MM.1S (cell line): ENCODE data around the gene APOM.

ENCODE experiments used
- DNase-seq: peaks from one replicate; pipeline ENCODE4 v3.0.0-alpha.2; 2015
- H2AFZ ChIP-seq: fragments of 300-600 bp; sonication (generic); 2 replicates; pipeline ENCODE4 v1.6.0; 2016; ENCODE audit warnings: antibody characterized with exemption, low read length
- H3F3A ChIP-seq: fragments of 300-600 bp; sonication (generic); 2 replicates; pipeline ENCODE4 v1.6.1; 2016; ENCODE audit warnings: mild to moderate bottlenecking, antibody characterized with exemption, low read length, moderate library complexity, mixed read lengths; ENCODE audit not compliant: insufficient read depth
- H3K27ac ChIP-seq: fragments of 300-600 bp; sonication (generic); 2 replicates; pipeline ENCODE4 v1.5.1; 2016; ENCODE audit warnings: mild to moderate bottlenecking, low read length
- H3K27me3 ChIP-seq: fragments of 300-600 bp; sonication (generic); replicated peaks from 2 replicates; pipeline ENCODE4 v1.6.0; 2016; ENCODE audit warnings: low read length; ENCODE audit not compliant: insufficient read depth
- H3K36me3 ChIP-seq: fragments of 300-600 bp; sonication (generic); replicated peaks from 2 replicates; pipeline ENCODE4 v1.6.1; 2016; ENCODE audit warnings: mild to moderate bottlenecking, low read length, mixed read lengths; ENCODE audit not compliant: insufficient read depth
- H3K4me1 ChIP-seq: fragments of 300-600 bp; sonication (generic); 2 replicates; pipeline ENCODE4 v1.6.1; 2016; ENCODE audit warnings: low read length, mixed read lengths
- H3K4me2 ChIP-seq: fragments of 300-600 bp; sonication (generic); 2 replicates; pipeline ENCODE4 v1.6.0; 2016; ENCODE audit warnings: low read depth, low read length
- H3K4me3 ChIP-seq: fragments of 300-600 bp; sonication (generic); 2 replicates; pipeline ENCODE4 v1.5.1; 2016; ENCODE audit warnings: low read length, mixed read lengths
- H3K79me2 ChIP-seq: fragments of 300-600 bp; sonication (generic); 2 replicates; pipeline ENCODE4 v1.6.1; 2016; ENCODE audit warnings: mixed run types, low read length, mixed read lengths
- H3K9ac ChIP-seq: fragments of 300-600 bp; sonication (generic); 2 replicates; pipeline ENCODE4 v1.6.1; 2016; ENCODE audit warnings: low read length, mixed read lengths
- H3K9me2 ChIP-seq: fragments of 300-600 bp; sonication (generic); replicated peaks from 2 replicates; pipeline ENCODE4 v1.6.1; 2016; ENCODE audit warnings: mild to moderate bottlenecking, low read length, mixed read lengths; ENCODE audit not compliant: insufficient read depth
- H3K9me3 ChIP-seq: fragments of 300-600 bp; sonication (generic); replicated peaks from 2 replicates; pipeline ENCODE4 v1.6.1; 2016; ENCODE audit warnings: mild to moderate bottlenecking, low read length, mixed read lengths; ENCODE audit not compliant: insufficient read depth
- H4K20me1 ChIP-seq: fragments of 300-600 bp; sonication (generic); 2 replicates; pipeline ENCODE4 v1.6.1; 2016; ENCODE audit warnings: mild to moderate bottlenecking, low read length, moderate library complexity, mixed read lengths; ENCODE audit not compliant: insufficient read depth
- CTCF ChIP-seq: fragments of 300-600 bp; sonication (generic); IDR thresholded peaks from 2 replicates; pipeline ENCODE4 v1.5.1; 2016; ENCODE audit warnings: antibody characterized with exemption, low read length, mixed read lengths
- EZH2 ChIP-seq: fragments of 300-600 bp; sonication (generic); optimal IDR thresholded peaks from 2 replicates; pipeline ENCODE3; 2017; ENCODE audit warnings: low read depth, mild to moderate bottlenecking, antibody characterized with exemption, low read length, mixed read lengths
- EZH2phosphoT487 ChIP-seq: fragments of 300-600 bp; sonication (generic); IDR thresholded peaks from 2 replicates; pipeline ENCODE4 v1.6.1; 2018; ENCODE audit warnings: antibody characterized with exemption, low read length

Gene APOM

GRCh38 chr6:31702405-31702818, 46.7 kb downstream of the APOM start:
- no peaks in the 10 kb centered on the region for H4K20me1 ChIP-seq
- 0 out of 2 replicates have a peak, but pooled peaks cover 6% of the 10 kb centered on the region for H3K4me1 ChIP-seq
- H2AFZ ChIP-seq, result peak overlapping the region; percentile 66
- peaks cover 35% of the 10 kb centered on the region for H3K79me2 ChIP-seq
- H3F3A ChIP-seq, result peaks cover 7% of the 10 kb centered on the region; the same call in 1 of the 2 replicates
- H3K9ac ChIP-seq, result peak overlapping the region; percentile 97
- no peaks in the 10 kb centered on the region for H3K36me3 ChIP-seq
- no peaks in the 10 kb centered on the region; the same call in 1 of the 2 replicates for H3K27me3 ChIP-seq
- TF ChIP-seq EZH2phosphoT487, result no peak
- no peak for TF ChIP-seq EZH2
- no peak for TF ChIP-seq CTCF
- peak overlapping the region; percentile 78 for H3K4me2 ChIP-seq
- no peak for DNase-seq
- H3K9me3 ChIP-seq, result no peaks in the 10 kb centered on the region
- peak overlapping the region; percentile 96 for H3K27ac ChIP-seq
- peak overlapping the region; percentile 80 for H3K4me3 ChIP-seq
- no peaks in the 10 kb centered on the region for H3K9me2 ChIP-seq

GRCh38 chr6:31702819-31703716, 47.4 kb downstream of the APOM start, which contains the start of gene ABHD16A:
Gene ABHD16A, minus strand, starts transcription at chr6:31703324. Its CDS starts 43 bp downstream, at chr6:31703281.
- DNase-seq, result peak; percentile 98
- no peaks in the 10 kb centered on the region for H3K9me2 ChIP-seq
- no peaks in the 10 kb centered on the region for H3K36me3 ChIP-seq

GRCh38 chr6:31705931-31706330, 50.2 kb downstream of the APOM start:
- Histone ChIP-seq H3K9me2 (no peaks in the 10 kb centered on the region), H3K4me2 (no peak overlapping the region), H3F3A (peaks cover 7% of the 10 kb centered on the region; the same call in 1 of the 2 replicates), H3K9ac (no peak overlapping the region), H3K36me3 (no peaks in the 10 kb centered on the region), H3K4me1 (0 out of 2 replicates have a peak, but pooled peaks cover 9% of the 10 kb centered on the region), H3K27me3 (no peaks in the 10 kb centered on the region; the same call in 1 of the 2 replicates), H3K27ac (no peak overlapping the region), H2AFZ (no peak overlapping the region), H3K9me3 (no peaks in the 10 kb centered on the region), H3K4me3 (no peak overlapping the region), H3K79me2 (peaks cover 19% of the 10 kb centered on the region), H4K20me1 (no peaks in the 10 kb centered on the region)
- DNase-seq, result no peak
- no peak for TF ChIP-seq EZH2
- TF ChIP-seq EZH2phosphoT487, result no peak
- no peak for TF ChIP-seq CTCF

More at GRCh38 chr6:31702819-31703716, 47.4 kb downstream of the APOM start, which contains the start of gene ABHD16A:
- no peaks in the 10 kb centered on the region; the same call in 1 of the 2 replicates for H3K27me3 ChIP-seq
- peak within 1 kb of the TSS; percentile 66 for H2AFZ ChIP-seq
- no peaks in the 10 kb centered on the region for H4K20me1 ChIP-seq
- H3K4me1 ChIP-seq, result 0 out of 2 replicates have a peak, but pooled peaks cover 6% of the 10 kb centered on the region
- peak within 1 kb of the TSS; percentile 80 for H3K4me3 ChIP-seq
- H3K4me2 ChIP-seq, result peak within 1 kb of the TSS; percentile 78
- peaks cover 31% of the 10 kb centered on the region for H3K79me2 ChIP-seq
- no peaks in the 10 kb centered on the region for H3K9me3 ChIP-seq
- peak within 1 kb of the TSS; percentile 97 for H3K9ac ChIP-seq
- peaks cover 7% of the 10 kb centered on the region; the same call in 1 of the 2 replicates for H3F3A ChIP-seq
- H3K27ac ChIP-seq, result peak within 1 kb of the TSS; percentile 96
- TF ChIP-seq CTCF, result no peak
